HEK293 (cell line): ENCODE results near the gene RAPGEFL1.

ENCODE experiments used
- IKZF3 ChIP-seq: fragments of 450-650 bp; IDR thresholded peaks from 2 replicates; pipeline ENCODE4 v1.5.0; 2018; ENCODE audit warnings: missing biosample characterization, mild to moderate bottlenecking, missing genetic modification characterization, moderate library complexity
- PRDM4 ChIP-seq: fragments of 450-650 bp; formaldehyde crosslinking; IDR thresholded peaks from 2 replicates; pipeline ENCODE4 v1.5.1; 2017; ENCODE audit warnings: missing biosample characterization, missing genetic modification characterization
- SETDB1 ChIP-seq: IDR thresholded peaks from one replicate; pipeline ENCODE4 v1.6.1; 2017; ENCODE audit warnings: mild to moderate bottlenecking, low read length, moderate library complexity, mixed read lengths; ENCODE audit not compliant: insufficient read length
- TCF7L2 ChIP-seq: IDR thresholded peaks from 2 replicates; pipeline ENCODE4 v1.6.1; 2011; ENCODE audit warnings: low read depth, mild to moderate bottlenecking, inconsistent platforms, low read length, moderate library complexity, borderline replicate concordance
- ZBTB1 ChIP-seq: fragments of 450-650 bp; formaldehyde crosslinking; IDR thresholded peaks from 2 replicates; pipeline ENCODE4 v1.5.1; 2016; ENCODE audit warnings: missing biosample characterization, missing genetic modification characterization
- ZNF10 ChIP-seq: fragments of 450-650 bp; formaldehyde crosslinking; IDR thresholded peaks from 2 replicates; pipeline ENCODE4 v1.5.1; 2017; ENCODE audit warnings: missing biosample characterization, missing genetic modification characterization
- ZNF175 ChIP-seq: fragments of 450-650 bp; formaldehyde crosslinking; IDR thresholded peaks from 2 replicates; pipeline ENCODE4 v1.5.1; 2016; ENCODE audit warnings: missing biosample characterization, missing genetic modification characterization
- ZNF366 ChIP-seq: fragments of 450-650 bp; formaldehyde crosslinking; conservative IDR thresholded peaks from 2 replicates; pipeline ENCODE4 v1.5.1; 2016; ENCODE audit warnings: missing biosample characterization, missing genetic modification characterization
- ZNF510 ChIP-seq: fragments of 450-650 bp; formaldehyde crosslinking; IDR thresholded peaks from 2 replicates; pipeline ENCODE4 v1.5.1; 2018; ENCODE audit warnings: mild to moderate bottlenecking, missing genetic modification characterization, missing biosample characterization; ENCODE audit not compliant: insufficient replicate concordance
- ZNF555 ChIP-seq: fragments of 450-650 bp; formaldehyde crosslinking; conservative IDR thresholded peaks from 2 replicates; pipeline ENCODE4 v1.5.1; 2017; ENCODE audit warnings: missing biosample characterization, mild to moderate bottlenecking, missing genetic modification characterization, inconsistent platforms
- TF ChIP-seq, protein P1 (sequence below): fragments of 450-650 bp; formaldehyde crosslinking; IDR thresholded peaks from 2 replicates; pipeline ENCODE4 v1.5.1; 2016; ENCODE audit warnings: missing biosample characterization, missing genetic modification characterization
- TF ChIP-seq, protein P2 (sequence below): fragments of 450-650 bp; formaldehyde crosslinking; IDR thresholded peaks from 2 replicates; pipeline ENCODE4 v1.5.1; 2016; ENCODE audit warnings: missing biosample characterization, missing genetic modification characterization

DNA sequence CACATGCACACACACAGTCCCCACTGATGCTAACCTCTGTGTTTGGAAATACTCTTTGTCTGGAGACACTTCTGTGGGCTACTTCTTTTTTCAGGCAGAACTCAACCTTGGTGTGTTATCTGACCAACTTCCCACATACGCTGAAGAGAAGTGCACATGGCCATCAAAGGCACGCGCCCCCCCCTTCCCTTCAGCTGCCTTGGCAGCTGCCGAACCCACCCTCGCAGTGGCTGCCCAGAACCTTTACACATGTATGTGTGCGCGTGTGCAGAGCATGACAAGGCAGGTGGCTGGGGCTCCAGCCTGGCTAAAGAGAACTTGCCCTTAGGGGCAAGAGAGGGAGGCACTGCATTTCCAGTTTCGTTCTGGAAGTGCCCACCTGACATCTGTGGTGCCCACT is 3.9 kb downstream of the RAPGEFL1 start:
- TF ChIP-seq ZNF510 (tag by site-specific recombination) (no peak), ZNF366 (no peak), TCF7L2 (no peak), ZNF10 (no peak), PRDM4 (tag by site-specific recombination) (no peak), ZNF555 (tag by site-specific recombination) (no peak), IKZF3 (tag by site-specific recombination) (no peak), ZNF175 (tag by site-specific recombination) (no peak), ZBTB1 (tag by site-specific recombination) (no peak), SETDB1 (no peak)
- TF ChIP-seq, protein P1, sequence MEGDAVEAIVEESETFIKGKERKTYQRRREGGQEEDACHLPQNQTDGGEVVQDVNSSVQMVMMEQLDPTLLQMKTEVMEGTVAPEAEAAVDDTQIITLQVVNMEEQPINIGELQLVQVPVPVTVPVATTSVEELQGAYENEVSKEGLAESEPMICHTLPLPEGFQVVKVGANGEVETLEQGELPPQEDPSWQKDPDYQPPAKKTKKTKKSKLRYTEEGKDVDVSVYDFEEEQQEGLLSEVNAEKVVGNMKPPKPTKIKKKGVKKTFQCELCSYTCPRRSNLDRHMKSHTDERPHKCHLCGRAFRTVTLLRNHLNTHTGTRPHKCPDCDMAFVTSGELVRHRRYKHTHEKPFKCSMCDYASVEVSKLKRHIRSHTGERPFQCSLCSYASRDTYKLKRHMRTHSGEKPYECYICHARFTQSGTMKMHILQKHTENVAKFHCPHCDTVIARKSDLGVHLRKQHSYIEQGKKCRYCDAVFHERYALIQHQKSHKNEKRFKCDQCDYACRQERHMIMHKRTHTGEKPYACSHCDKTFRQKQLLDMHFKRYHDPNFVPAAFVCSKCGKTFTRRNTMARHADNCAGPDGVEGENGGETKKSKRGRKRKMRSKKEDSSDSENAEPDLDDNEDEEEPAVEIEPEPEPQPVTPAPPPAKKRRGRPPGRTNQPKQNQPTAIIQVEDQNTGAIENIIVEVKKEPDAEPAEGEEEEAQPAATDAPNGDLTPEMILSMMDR (tag by site-specific recombination) = no peak
- TF ChIP-seq, protein P2, sequence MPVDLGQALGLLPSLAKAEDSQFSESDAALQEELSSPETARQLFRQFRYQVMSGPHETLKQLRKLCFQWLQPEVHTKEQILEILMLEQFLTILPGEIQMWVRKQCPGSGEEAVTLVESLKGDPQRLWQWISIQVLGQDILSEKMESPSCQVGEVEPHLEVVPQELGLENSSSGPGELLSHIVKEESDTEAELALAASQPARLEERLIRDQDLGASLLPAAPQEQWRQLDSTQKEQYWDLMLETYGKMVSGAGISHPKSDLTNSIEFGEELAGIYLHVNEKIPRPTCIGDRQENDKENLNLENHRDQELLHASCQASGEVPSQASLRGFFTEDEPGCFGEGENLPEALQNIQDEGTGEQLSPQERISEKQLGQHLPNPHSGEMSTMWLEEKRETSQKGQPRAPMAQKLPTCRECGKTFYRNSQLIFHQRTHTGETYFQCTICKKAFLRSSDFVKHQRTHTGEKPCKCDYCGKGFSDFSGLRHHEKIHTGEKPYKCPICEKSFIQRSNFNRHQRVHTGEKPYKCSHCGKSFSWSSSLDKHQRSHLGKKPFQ (tag by site-specific recombination) = no peak
